Endothelial cell of umbilical vein (primary cell): ENCODE results near the gene SLC49A3.

ENCODE experiments used
- CTCF ChIP-seq, 2 donors: IDR thresholded peaks; 1 replicate in 1 of 2; 2 replicates in 1 of 2; pipeline ENCODE4 v1.5.1; 2011; ENCODE audit warnings: low read length in 2 of 2, mild to moderate bottlenecking in 2 of 2, moderate library complexity in 2 of 2, control low read depth in 1 of 2, inconsistent platforms in 1 of 2, low read depth in 1 of 2; ENCODE audit not compliant: insufficient read depth in 1 of 2; ENCODE audit errors: extremely low read depth in 1 of 2
- EZH2 ChIP-seq: IDR thresholded peaks from 2 replicates; pipeline ENCODE4 v1.6.1; 2012; ENCODE audit warnings: borderline replicate concordance, low read depth, mild to moderate bottlenecking, moderate library complexity, low read length, inconsistent platforms; ENCODE audit not compliant: severe bottlenecking
- FOS ChIP-seq: IDR thresholded peaks from 2 replicates; pipeline ENCODE4 v1.6.1; 2011; ENCODE audit warnings: mild to moderate bottlenecking, low read length, moderate library complexity, borderline replicate concordance; ENCODE audit not compliant: insufficient read depth
- GATA2 ChIP-seq: IDR thresholded peaks from 2 replicates; pipeline ENCODE4 v1.7.0; 2011; ENCODE audit warnings: low read depth, mild to moderate bottlenecking, moderate library complexity, mixed read lengths, low read length; ENCODE audit not compliant: insufficient read length, insufficient read depth
- JUN ChIP-seq: IDR thresholded peaks from 2 replicates; pipeline ENCODE4 v1.6.1; 2011; ENCODE audit warnings: borderline replicate concordance, low read depth; ENCODE audit not compliant: insufficient read length, insufficient read depth
- MAX ChIP-seq: IDR thresholded peaks from 2 replicates; pipeline ENCODE4 v1.6.1; 2011; ENCODE audit not compliant: insufficient read depth, insufficient read length
- MYC ChIP-seq: IDR thresholded peaks from one replicate; pipeline ENCODE4 v1.6.1; 2011; ENCODE audit warnings: mild to moderate bottlenecking, low read depth, low read length
- POLR2A ChIP-seq: IDR thresholded peaks from 2 replicates; pipeline ENCODE4 v1.6.1; 2012; ENCODE audit warnings: low read depth, mild to moderate bottlenecking, control low read depth, low read length
- POLR2AphosphoS5 ChIP-seq: IDR thresholded peaks from 2 replicates; pipeline ENCODE4 v1.6.1; 2012; ENCODE audit warnings: low read depth, mild to moderate bottlenecking, control low read depth, low read length, moderate library complexity; ENCODE audit not compliant: insufficient read depth

- TF ChIP-seq POLR2AphosphoS5: no peak
- TF ChIP-seq EZH2: no peak
- TF ChIP-seq POLR2A: no peak
- no peak for TF ChIP-seq CTCF (IDR thresholded peaks at IDR 0.05; ENCODE audit: extremely low read depth in 1 of 2, insufficient read depth in 1 of 2, low read depth in 1 of 2, low read length in 2 of 2)
- no peak for TF ChIP-seq MAX
- no peak for TF ChIP-seq MYC
- no peak for TF ChIP-seq FOS
- TF ChIP-seq GATA2: no peak
- no peak for TF ChIP-seq JUN
Measured at GRCh38 chr4:646460-646859, 42.5 kb downstream of the SLC49A3 start.
